Upper lobe of left lung (tissue), 6 donors: ENCODE results near the gene AMOTL2. TPM values are rescaled to one million over a fixed set of nuclear protein-coding genes. Genes with fewer than 3 reads are reported as not detected.

Experiments used
- ATAC-seq, 2 donors: fragments of 200-7000 bp; cut with Tn5 transposase; one replicate each; pipeline ENCODE4 v1.9.1; 2022; ENCODE audit warnings: mild to moderate bottlenecking in 2 of 2, moderate library complexity in 2 of 2; ENCODE audit not compliant: low FRiP score in 2 of 2
- DNase-seq, 2 donors: peaks; one replicate each; pipeline ENCODE4 v3.0.0-alpha.2; 2019 to 2020
- H3K27ac ChIP-seq, 4 donors: fragments of 200-600 bp; sonication (generic); one replicate each; pipeline ENCODE4 v1.5.1; 2016 to 2019
- H3K27me3 ChIP-seq, 4 donors: fragments of 200-600 bp; sonication (generic); one replicate each; pipeline ENCODE4 v1.5.1; 2017 to 2019
- H3K36me3 ChIP-seq, 4 donors: fragments of 200-600 bp; sonication (generic); one replicate each; pipeline ENCODE4 v1.5.1; 2016 to 2019
- H3K4me1 ChIP-seq, 4 donors: fragments of 200-600 bp; sonication (generic); one replicate each; pipeline ENCODE4 v1.5.1; 2018 to 2019
- H3K4me3 ChIP-seq, 4 donors: fragments of 200-600 bp; sonication (generic); one replicate each; pipeline ENCODE4 v1.5.1; 2017 to 2019; ENCODE audit warnings: mild to moderate bottlenecking in 2 of 4, moderate library complexity in 1 of 4
- H3K9me3 ChIP-seq, 4 donors: fragments of 200-600 bp; sonication (generic); one replicate each; pipeline ENCODE4 v1.5.1; 2018 to 2019
- CTCF ChIP-seq, 6 experiments: fragments of 450-650 bp in 4 of 6; fragments of 200-600 bp in 2 of 6; sonication (generic) in 2 of 6; IDR thresholded peaks; one replicate each; pipeline ENCODE4 v1.5.1; 2016 to 2019; ENCODE audit warnings: antibody characterized with exemption in 6 of 6
- EP300 ChIP-seq, 4 donors: sonication (generic); formaldehyde crosslinking; IDR thresholded peaks; one replicate each; pipeline ENCODE4 v1.5.1; 2017; ENCODE audit warnings: antibody characterized with exemption in 4 of 4, control low read depth in 2 of 4
- POLR2A ChIP-seq, 4 donors: fragments of 450-650 bp; IDR thresholded peaks; one replicate each; pipeline ENCODE4 v1.5.1; 2016 to 2017; ENCODE audit warnings: antibody characterized with exemption in 4 of 4, mild to moderate bottlenecking in 2 of 4
- POLR2AphosphoS5 ChIP-seq, 2 donors: sonication (generic); formaldehyde crosslinking; IDR thresholded peaks; one replicate each; pipeline ENCODE4 v1.5.1; 2017; ENCODE audit warnings: antibody characterized with exemption in 2 of 2
- WGBS, 2 donors: methylation state at CpG; one replicate each; pipeline ENCODE4 v1.1.5; 2017 to 2018; 5-methylcytosine and 5-hydroxymethylcytosine counted together
- total RNA-seq, 6 donors: library from RNA; depleted of rRNA in 4 of 6; stranded (reverse); fragments of >200 nt in 4 of 6; gene quantifications; one replicate each; pipeline versions ENCODE4 v1.1.0 to v1.2.1, GENCODE V29; 2016 to 2021
- donor health status: DM: no; HTN: no; CAD: no; lungs with moderate emphysema.
- donor health status: DM: no; HTN: yes; CAD: no; lungs with severe emphysema.

AMOTL2 gene
- total RNA-seq, 6 donors from 2014 or later, result 73.3 to 179 (median 132) TPM

GRCh38 chr3:134344560-134344959, 29.7 kb downstream of the AMOTL2 start:
- Histone ChIP-seq H3K36me3 (no peaks in the 10 kb centered on the region), H3K27ac (no peak overlapping the region), H3K27me3 (no peaks in the 10 kb centered on the region), H3K9me3 (no peaks in the 10 kb centered on the region), H3K4me3 (no peak overlapping the region), H3K4me1 (peaks cover 8 to 18% (median 14%) of the 10 kb centered on the region in 4 donors)
- no peak for ATAC-seq
- WGBS, 2 donors, result 58 to 69% methylated on average over 2 of the region's 2 CpGs
- DNase-seq, result no peak
- no peak for TF ChIP-seq POLR2A (IDR thresholded peaks at IDR 0.05)
- no peak for TF ChIP-seq CTCF (IDR thresholded peaks at IDR 0.05)
- TF ChIP-seq EP300 (IDR thresholded peaks at IDR 0.05), result no peak

- H3K4me3 ChIP-seq, result no peak overlapping the region
- H3K9me3 ChIP-seq, result no peaks in the 10 kb centered on the region
- TF ChIP-seq POLR2A (IDR thresholded peaks at IDR 0.05) (no peak), CTCF (IDR thresholded peaks at IDR 0.05) (no peak), EP300 (IDR thresholded peaks at IDR 0.05) (no peak)
- ATAC-seq (no peak), DNase-seq (no peak)
- H3K27ac ChIP-seq, result no peak overlapping the region
- no peaks in the 10 kb centered on the region for H3K27me3 ChIP-seq
- H3K36me3 ChIP-seq, result no peaks in the 10 kb centered on the region
- peaks cover 2 to 14% (median 6%) of the 10 kb centered on the region in 4 donors for H3K4me1 ChIP-seq
- 90 to 95% methylated on average over 8 to 9 of the region's 9 CpGs for WGBS, 2 donors
Observed at GRCh38 chr3:134342259-134342658, 32.0 kb downstream of the AMOTL2 start.

- H3K27ac ChIP-seq, result no peak overlapping the region
- no peak for TF ChIP-seq EP300 (IDR thresholded peaks at IDR 0.05)
- TF ChIP-seq CTCF (IDR thresholded peaks at IDR 0.05), result no peak
- TF ChIP-seq POLR2AphosphoS5 (IDR thresholded peaks at IDR 0.05), result no peak
- no peak for TF ChIP-seq POLR2A (IDR thresholded peaks at IDR 0.05)
- WGBS, 2 donors, result 85 to 86% methylated on average over 2 of the region's 2 CpGs
- DNase-seq (no peak), ATAC-seq (no peak)
- no peak overlapping the region for H3K4me3 ChIP-seq
- no peaks in the 10 kb centered on the region for H3K27me3 ChIP-seq
- H3K9me3 ChIP-seq, result no peaks in the 10 kb centered on the region
- H3K36me3 ChIP-seq, result no peaks in the 10 kb centered on the region
- peaks cover 3 to 19% (median 13%) of the 10 kb centered on the region in 4 donors for H3K4me1 ChIP-seq
Observed at GRCh38 chr3:134341389-134341788, 32.9 kb downstream of the AMOTL2 start.

- no peaks in the 10 kb centered on the region for H3K9me3 ChIP-seq
- no peak overlapping the region for H3K4me3 ChIP-seq
- 47 to 67% methylated on average over 1 of the region's 1 CpG for WGBS, 2 donors
- H3K36me3 ChIP-seq, result no peaks in the 10 kb centered on the region
- no peaks in the 10 kb centered on the region for H3K27me3 ChIP-seq
- peaks cover 3 to 19% (median 14%) of the 10 kb centered on the region in 4 donors for H3K4me1 ChIP-seq
- ATAC-seq (no peak), DNase-seq (no peak)
- H3K27ac ChIP-seq, result no peak overlapping the region
- TF ChIP-seq EP300 (IDR thresholded peaks at IDR 0.05) (no peak), POLR2A (IDR thresholded peaks at IDR 0.05) (no peak), POLR2AphosphoS5 (IDR thresholded peaks at IDR 0.05) (no peak), CTCF (IDR thresholded peaks at IDR 0.05) (no peak)
Observed at GRCh38 chr3:134340982-134341365, 33.3 kb downstream of the AMOTL2 start.

GRCh38 chr3:134340362-134340981, 33.8 kb downstream of the AMOTL2 start:
- Histone ChIP-seq H3K4me1 (peaks cover 3 to 24% (median 16%) of the 10 kb centered on the region in 4 donors), H3K36me3 (no peaks in the 10 kb centered on the region), H3K9me3 (no peaks in the 10 kb centered on the region), H3K27me3 (no peaks in the 10 kb centered on the region), H3K4me3 (no peak overlapping the region), H3K27ac (peak overlapping the region in 1 of 4 donors; percentile 3)
- ATAC-seq, result no peak
- 74 to 82% methylated on average over 1 of the region's 1 CpG for WGBS, 2 donors
- TF ChIP-seq POLR2A (IDR thresholded peaks at IDR 0.05) (no peak), CTCF (IDR thresholded peaks at IDR 0.05) (no peak), POLR2AphosphoS5 (IDR thresholded peaks at IDR 0.05) (no peak), EP300 (IDR thresholded peaks at IDR 0.05) (no peak)
- no peak for DNase-seq
